Measurements from ENCODE around the gene SH3RF3.

- no peak for TF ChIP-seq CTCF (IDR thresholded peaks at IDR 0.05)
- TF ChIP-seq FOXJ3 (CRISPR knock-in tag; IDR thresholded peaks at IDR 0.05), result no peak
- no peak for TF ChIP-seq TAF1 (IDR thresholded peaks at IDR 0.05; ENCODE audit: borderline replicate concordance, low read depth, low read length)
- no peak for TF ChIP-seq POLR2AphosphoS5 (IDR thresholded peaks at IDR 0.05; ENCODE audit: low read depth, low read length)
- no peak for TF ChIP-seq REST (IDR thresholded peaks at IDR 0.05; ENCODE audit: low read depth, low read length)
- no peak for TF ChIP-seq JUND (IDR thresholded peaks at IDR 0.05)
- no peak for TF ChIP-seq ZBTB33 (IDR thresholded peaks at IDR 0.05; ENCODE audit: borderline replicate concordance, low read depth)
- no peak for TF ChIP-seq RAD21 (IDR thresholded peaks at IDR 0.05; ENCODE audit: low read length)
- TF ChIP-seq EP300 (IDR thresholded peaks at IDR 0.05; ENCODE audit: borderline replicate concordance in 1 of 2, low read depth in 1 of 2, low read length in 1 of 2), result no peak
- no peak for TF ChIP-seq NFIC (IDR thresholded peaks at IDR 0.05; ENCODE audit: borderline replicate concordance)
These were observed 201.1 kb downstream of the SH3RF3 start for GRCh38 chr2:109330056-109330455.

Measured in SK-N-SH (cell line).